ENCODE results near the gene TLL2. TPM values are rescaled to one million over a fixed set of nuclear protein-coding genes. Genes with fewer than 3 reads are reported as not detected.

Gene TLL2
- polyA plus RNA-seq, 2 of the 4 experiments (the other 2 are of a cell fraction), result 0.08 to 0.13 TPM

GRCh38 chr10:96374985-96375830 is 138.5 kb downstream of the TLL2 start:
- peak; percentile 84 for FAIRE-seq
- ChIA-PET POLR2A (interaction anchor here (0.6 to 1.3 kb wide), 3 partner anchors 11 to 245 kb away, joined by 3 to 8 read pairs (median 4); partner anchors contain the start of gene ZNF518A), CTCF (interaction anchor here (0.6 to 7.6 kb wide), 45 partner anchors 8 to 835 kb away, joined by 3 to 105 read pairs (median 4); partner anchors contain the start of gene TLL2)
- TF ChIP-seq TP53 (CRISPR knock-in tag; IDR thresholded peaks at IDR 0.05) (no peak), RAD21 (conservative IDR thresholded peaks at IDR 0.05 in 1 of 2, IDR thresholded peaks at IDR 0.05 in 1 of 2) (peak; percentile 84 to 86), HOXB5 (CRISPR knock-in tag; IDR thresholded peaks at IDR 0.05) (no peak), GATA3 (IDR thresholded peaks at IDR 0.05; ENCODE audit: borderline replicate concordance) (no peak), RARB (CRISPR knock-in tag; IDR thresholded peaks at IDR 0.05) (no peak), HDAC2 (IDR thresholded peaks at IDR 0.05) (no peak), RNF2 (IDR thresholded peaks at IDR 0.05; ENCODE audit: borderline replicate concordance, low read depth) (no peak), SREBF2 (IDR thresholded peaks at IDR 0.05) (no peak), MYC (IDR thresholded peaks at IDR 0.05; ENCODE audit: borderline replicate concordance, low read length) (no peak), ZFP36 (IDR thresholded peaks at IDR 0.05; ENCODE audit: borderline replicate concordance, partially characterized antibody) (no peak), CHD4 (IDR thresholded peaks at IDR 0.05; ENCODE audit: borderline replicate concordance) (no peak), MAX (IDR thresholded peaks at IDR 0.05) (peak; percentile 93), EHF (CRISPR knock-in tag; IDR thresholded peaks at IDR 0.05) (no peak), HOXA7 (CRISPR knock-in tag; IDR thresholded peaks at IDR 0.05) (no peak), NR3C1 (IDR thresholded peaks at IDR 0.05) (no peak), USF2 (IDR thresholded peaks at IDR 0.05) (peak; percentile 55), PHF8 (IDR thresholded peaks at IDR 0.05; ENCODE audit: borderline replicate concordance, low read depth) (no peak), RFX5 (IDR thresholded peaks at IDR 0.05) (peak; percentile 20; the same call in 1 of the 2 replicates), TFCP2L1 (CRISPR knock-in tag; IDR thresholded peaks at IDR 0.05) (no peak), KDM1A (IDR thresholded peaks at IDR 0.05; ENCODE audit: low read depth) (no peak), FOSL2 (IDR thresholded peaks at IDR 0.05) (no peak), FOSL2 (CRISPR knock-in tag; IDR thresholded peaks at IDR 0.05) (no peak), CBX8 (IDR thresholded peaks at IDR 0.05) (no peak), FOXS1 (CRISPR knock-in tag; IDR thresholded peaks at IDR 0.05) (no peak), JUNB (IDR thresholded peaks at IDR 0.05) (no peak)
- TF ChIP-seq, protein P1, sequence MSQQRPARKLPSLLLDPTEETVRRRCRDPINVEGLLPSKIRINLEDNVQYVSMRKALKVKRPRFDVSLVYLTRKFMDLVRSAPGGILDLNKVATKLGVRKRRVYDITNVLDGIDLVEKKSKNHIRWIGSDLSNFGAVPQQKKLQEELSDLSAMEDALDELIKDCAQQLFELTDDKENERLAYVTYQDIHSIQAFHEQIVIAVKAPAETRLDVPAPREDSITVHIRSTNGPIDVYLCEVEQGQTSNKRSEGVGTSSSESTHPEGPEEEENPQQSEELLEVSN (IDR thresholded peaks at IDR 0.05; ENCODE audit: borderline replicate concordance, low read depth), result peak; percentile 80
- TF ChIP-seq, protein P2, sequence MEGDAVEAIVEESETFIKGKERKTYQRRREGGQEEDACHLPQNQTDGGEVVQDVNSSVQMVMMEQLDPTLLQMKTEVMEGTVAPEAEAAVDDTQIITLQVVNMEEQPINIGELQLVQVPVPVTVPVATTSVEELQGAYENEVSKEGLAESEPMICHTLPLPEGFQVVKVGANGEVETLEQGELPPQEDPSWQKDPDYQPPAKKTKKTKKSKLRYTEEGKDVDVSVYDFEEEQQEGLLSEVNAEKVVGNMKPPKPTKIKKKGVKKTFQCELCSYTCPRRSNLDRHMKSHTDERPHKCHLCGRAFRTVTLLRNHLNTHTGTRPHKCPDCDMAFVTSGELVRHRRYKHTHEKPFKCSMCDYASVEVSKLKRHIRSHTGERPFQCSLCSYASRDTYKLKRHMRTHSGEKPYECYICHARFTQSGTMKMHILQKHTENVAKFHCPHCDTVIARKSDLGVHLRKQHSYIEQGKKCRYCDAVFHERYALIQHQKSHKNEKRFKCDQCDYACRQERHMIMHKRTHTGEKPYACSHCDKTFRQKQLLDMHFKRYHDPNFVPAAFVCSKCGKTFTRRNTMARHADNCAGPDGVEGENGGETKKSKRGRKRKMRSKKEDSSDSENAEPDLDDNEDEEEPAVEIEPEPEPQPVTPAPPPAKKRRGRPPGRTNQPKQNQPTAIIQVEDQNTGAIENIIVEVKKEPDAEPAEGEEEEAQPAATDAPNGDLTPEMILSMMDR (IDR thresholded peaks at IDR 0.05), result peak; percentile 94
- TF ChIP-seq, protein P3, sequence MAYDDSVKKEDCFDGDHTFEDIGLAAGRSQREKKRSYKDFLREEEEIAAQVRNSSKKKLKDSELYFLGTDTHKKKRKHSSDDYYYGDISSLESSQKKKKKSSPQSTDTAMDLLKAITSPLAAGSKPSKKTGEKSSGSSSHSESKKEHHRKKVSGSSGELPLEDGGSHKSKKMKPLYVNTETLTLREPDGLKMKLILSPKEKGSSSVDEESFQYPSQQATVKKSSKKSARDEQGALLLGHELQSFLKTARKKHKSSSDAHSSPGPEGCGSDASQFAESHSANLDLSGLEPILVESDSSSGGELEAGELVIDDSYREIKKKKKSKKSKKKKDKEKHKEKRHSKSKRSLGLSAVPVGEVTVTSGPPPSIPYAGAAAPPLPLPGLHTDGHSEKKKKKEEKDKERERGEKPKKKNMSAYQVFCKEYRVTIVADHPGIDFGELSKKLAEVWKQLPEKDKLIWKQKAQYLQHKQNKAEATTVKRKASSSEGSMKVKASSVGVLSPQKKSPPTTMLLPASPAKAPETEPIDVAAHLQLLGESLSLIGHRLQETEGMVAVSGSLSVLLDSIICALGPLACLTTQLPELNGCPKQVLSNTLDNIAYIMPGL (CRISPR knock-in tag; IDR thresholded peaks at IDR 0.05; ENCODE audit: borderline replicate concordance), result no peak
- TF ChIP-seq, protein P4, sequence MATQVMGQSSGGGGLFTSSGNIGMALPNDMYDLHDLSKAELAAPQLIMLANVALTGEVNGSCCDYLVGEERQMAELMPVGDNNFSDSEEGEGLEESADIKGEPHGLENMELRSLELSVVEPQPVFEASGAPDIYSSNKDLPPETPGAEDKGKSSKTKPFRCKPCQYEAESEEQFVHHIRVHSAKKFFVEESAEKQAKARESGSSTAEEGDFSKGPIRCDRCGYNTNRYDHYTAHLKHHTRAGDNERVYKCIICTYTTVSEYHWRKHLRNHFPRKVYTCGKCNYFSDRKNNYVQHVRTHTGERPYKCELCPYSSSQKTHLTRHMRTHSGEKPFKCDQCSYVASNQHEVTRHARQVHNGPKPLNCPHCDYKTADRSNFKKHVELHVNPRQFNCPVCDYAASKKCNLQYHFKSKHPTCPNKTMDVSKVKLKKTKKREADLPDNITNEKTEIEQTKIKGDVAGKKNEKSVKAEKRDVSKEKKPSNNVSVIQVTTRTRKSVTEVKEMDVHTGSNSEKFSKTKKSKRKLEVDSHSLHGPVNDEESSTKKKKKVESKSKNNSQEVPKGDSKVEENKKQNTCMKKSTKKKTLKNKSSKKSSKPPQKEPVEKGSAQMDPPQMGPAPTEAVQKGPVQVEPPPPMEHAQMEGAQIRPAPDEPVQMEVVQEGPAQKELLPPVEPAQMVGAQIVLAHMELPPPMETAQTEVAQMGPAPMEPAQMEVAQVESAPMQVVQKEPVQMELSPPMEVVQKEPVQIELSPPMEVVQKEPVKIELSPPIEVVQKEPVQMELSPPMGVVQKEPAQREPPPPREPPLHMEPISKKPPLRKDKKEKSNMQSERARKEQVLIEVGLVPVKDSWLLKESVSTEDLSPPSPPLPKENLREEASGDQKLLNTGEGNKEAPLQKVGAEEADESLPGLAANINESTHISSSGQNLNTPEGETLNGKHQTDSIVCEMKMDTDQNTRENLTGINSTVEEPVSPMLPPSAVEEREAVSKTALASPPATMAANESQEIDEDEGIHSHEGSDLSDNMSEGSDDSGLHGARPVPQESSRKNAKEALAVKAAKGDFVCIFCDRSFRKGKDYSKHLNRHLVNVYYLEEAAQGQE (IDR thresholded peaks at IDR 0.05), result no peak
- TF ChIP-seq, protein P5, sequence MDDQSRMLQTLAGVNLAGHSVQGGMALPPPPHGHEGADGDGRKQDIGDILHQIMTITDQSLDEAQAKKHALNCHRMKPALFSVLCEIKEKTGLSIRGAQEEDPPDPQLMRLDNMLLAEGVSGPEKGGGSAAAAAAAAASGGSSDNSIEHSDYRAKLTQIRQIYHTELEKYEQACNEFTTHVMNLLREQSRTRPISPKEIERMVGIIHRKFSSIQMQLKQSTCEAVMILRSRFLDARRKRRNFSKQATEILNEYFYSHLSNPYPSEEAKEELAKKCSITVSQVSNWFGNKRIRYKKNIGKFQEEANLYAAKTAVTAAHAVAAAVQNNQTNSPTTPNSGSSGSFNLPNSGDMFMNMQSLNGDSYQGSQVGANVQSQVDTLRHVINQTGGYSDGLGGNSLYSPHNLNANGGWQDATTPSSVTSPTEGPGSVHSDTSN (IDR thresholded peaks at IDR 0.05), result no peak

More at GRCh38 chr10:96374985-96375830, 138.5 kb downstream of the TLL2 start:
- Histone ChIP-seq H3K27ac (peak overlapping the region; percentile 59 to 82), H3K4me3 (peak overlapping the region; percentile 42), H3K4me2 (peak overlapping the region; percentile 80), H3K4me1 (peaks cover 2% of the 10 kb centered on the region; the same call in 1 of the 3 replicates), H3K9me3 (no peaks in the 10 kb centered on the region)
- DNase-seq (ENCODE audit: low read depth in 1 of 2, low spot score in 1 of 2) (peak; percentile 87 to 97), ATAC-seq (peak; percentile 79 to 93)
- WGBS (ENCODE audit: missing lambda C conversion rate), result 9% methylated on average over 32 of the region's 36 CpGs
